HG02610 (cell line): ENCODE measurements around the gene COL1A1.

Source experiments
- ATAC-seq: cut with Tn5 transposase; IDR thresholded peaks from one replicate; pipeline ENCODE4 v1.9.1; 2021; ENCODE audit warnings: mild to moderate bottlenecking, moderate library complexity; ENCODE audit not compliant: unreplicated experiment

COL1A1 gene

DNA sequence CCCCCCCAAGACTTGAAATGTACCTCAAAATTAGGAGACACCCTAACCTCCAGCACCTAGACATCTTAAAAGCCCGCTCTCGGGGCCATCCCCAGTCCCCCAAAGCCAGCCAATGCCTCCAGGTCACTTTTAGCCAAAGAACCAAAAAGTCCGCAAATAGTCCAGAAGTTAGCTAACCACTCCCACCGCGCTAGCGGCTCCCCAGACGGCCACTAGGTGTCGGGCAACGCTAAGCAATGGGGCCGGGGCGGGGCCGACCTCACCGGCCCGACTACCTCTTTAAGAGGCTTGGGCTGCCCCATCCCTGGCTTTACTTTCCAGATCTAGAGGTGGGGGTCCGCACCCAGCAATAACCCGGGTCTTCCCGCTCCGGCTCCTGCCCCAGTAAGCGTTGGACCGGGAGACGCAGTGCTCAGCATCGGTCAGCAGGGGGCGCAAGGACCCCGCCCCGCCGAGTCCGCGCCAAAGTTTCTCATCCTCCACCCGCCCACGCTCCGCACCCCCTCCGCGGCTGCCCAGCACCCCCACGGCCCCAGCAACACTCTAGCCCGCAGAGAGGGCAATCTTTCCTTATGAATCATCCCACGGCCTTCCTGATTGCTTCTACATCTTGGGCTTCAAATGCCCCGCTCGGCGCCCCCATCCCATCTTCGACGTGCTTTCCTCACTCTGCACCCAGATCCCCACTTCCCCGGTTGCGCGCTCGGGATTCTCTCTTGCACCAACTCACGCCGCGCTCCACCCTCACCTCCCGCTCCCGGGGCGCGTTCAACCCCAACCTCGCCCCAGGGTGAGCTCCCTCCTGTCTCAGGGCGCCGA lies 765 bp downstream of the COL1A1 start:
- peak; percentile 66 for ATAC-seq

DNA sequence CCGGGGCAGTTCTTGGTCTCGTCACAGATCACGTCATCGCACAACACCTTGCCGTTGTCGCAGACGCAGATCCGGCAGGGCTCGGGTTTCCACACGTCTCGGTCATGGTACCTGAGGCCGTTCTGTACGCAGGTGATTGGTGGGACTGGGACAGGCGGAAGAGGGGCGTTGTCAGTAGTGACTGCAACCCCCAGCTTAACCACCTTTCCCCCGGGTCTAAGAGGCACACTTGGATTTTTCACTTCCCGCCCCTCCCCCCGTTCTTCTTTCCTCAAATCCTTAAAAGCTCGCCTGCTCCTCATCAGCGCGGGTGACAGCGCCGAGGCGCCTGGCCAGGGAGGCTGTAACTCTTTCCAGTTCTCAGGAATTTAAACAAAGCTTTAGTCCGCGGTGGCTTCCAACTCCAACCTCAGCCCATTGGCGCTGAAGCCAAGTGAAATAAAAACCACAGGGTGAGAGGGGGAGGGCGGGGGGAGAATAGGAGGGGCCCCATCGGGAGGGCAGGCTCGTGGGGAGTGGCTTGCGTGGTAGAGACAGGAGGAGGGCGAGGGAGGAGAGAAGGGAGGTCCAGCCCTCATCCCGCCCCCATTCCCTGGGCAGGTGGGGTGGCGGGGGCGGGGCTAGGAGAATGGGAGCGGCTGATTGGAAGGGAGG lies 1.5 kb downstream of the COL1A1 start:
- ATAC-seq: no peak

DNA sequence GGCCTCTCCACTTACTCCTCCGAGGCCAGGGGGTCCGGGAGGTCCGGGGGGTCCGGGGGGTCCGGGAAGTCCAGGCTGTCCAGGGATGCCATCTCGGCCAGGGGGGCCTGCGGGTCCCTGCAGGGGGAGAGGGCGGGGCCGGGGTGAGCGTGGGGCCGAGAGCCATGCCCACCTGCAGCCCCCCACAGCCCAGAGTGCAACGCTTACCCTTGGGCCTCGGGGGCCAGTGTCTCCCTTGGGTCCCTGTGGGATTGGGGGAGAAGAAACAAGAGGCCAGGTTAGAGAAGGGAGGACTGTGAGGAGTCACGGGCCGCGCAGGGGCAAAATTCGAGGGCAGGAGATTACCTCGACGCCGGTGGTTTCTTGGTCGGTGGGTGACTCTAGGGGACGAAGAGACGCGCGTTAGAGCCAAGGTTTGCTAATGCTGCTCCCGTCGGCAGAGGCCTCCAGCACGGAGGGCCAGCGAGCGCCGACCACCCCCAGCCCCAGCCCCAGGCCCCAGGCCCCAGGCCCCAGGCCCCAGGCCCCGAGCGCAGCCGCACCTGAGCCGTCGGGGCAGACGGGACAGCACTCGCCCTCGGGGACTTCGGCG lies 2.1 kb downstream of the COL1A1 start:
- no peak for ATAC-seq

DNA sequence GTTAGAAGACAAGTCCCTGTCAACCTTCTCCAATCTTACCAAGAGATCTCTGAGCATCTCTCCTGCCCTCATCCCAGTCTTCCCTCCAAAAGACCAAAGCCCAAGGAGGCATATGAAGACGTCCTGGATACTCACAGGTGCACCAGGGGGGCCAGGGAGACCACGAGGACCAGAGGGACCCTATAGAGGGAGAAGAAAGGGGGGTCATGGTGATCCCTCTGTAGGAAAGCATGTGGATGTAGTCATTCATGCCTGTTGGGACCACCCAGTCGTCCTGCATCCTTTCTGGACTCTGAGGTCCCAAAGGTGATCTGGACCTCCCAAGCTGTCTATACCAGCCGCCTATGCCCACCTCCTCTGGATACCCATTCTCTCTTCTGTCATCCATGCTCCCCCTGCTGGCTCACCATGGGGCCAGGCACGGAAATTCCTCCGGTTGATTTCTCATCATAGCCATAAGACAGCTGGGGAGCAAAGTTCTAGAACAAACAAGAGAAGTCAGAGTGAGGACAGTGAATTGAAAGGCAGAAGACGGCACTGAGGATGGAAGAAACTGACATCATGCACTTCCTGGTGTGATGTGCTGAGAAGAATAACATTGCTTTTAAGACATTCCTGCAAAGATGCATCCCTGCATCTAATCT lies 3.3 kb downstream of the COL1A1 start:
- no peak for ATAC-seq

DNA sequence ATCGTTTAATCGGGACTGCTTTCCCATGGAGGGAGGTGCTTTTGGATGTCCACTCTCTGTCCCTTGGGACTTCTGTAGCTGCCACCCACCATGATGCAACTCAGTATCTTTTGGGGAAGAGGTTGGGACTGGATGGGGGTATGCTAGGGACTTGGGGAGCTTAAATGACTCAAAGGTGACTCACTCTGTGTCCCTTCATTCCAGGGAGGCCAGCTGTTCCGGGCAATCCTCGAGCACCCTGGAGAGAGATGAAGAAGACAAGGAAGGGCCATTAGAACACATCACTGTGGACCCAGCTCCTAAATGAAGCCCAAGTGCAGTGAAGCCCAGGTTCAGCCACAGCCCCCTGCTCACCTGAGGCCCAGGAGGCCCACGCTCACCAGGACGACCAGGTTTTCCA lies 4.6 kb downstream of the COL1A1 start:
- no peak for ATAC-seq

DNA sequence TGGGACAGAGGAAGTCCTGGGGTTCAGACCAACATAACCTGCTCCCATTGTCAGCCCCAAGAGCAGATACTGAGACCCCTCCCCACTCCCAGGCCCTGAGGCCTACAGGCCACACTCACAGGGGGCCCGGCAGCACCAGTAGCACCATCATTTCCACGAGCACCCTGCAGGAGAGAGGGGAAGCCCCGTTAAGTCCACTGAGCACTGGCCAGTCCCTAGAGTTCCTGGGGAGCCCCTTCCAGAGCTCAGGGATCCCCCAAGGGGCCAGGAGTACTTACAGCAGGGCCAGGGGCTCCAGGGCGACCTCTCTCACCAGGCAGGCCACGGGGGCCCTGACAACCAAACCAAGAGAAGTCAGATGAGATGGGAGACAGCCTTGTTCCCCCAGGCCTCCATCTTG lies 5.4 kb downstream of the COL1A1 start:
- no peak for ATAC-seq

DNA sequence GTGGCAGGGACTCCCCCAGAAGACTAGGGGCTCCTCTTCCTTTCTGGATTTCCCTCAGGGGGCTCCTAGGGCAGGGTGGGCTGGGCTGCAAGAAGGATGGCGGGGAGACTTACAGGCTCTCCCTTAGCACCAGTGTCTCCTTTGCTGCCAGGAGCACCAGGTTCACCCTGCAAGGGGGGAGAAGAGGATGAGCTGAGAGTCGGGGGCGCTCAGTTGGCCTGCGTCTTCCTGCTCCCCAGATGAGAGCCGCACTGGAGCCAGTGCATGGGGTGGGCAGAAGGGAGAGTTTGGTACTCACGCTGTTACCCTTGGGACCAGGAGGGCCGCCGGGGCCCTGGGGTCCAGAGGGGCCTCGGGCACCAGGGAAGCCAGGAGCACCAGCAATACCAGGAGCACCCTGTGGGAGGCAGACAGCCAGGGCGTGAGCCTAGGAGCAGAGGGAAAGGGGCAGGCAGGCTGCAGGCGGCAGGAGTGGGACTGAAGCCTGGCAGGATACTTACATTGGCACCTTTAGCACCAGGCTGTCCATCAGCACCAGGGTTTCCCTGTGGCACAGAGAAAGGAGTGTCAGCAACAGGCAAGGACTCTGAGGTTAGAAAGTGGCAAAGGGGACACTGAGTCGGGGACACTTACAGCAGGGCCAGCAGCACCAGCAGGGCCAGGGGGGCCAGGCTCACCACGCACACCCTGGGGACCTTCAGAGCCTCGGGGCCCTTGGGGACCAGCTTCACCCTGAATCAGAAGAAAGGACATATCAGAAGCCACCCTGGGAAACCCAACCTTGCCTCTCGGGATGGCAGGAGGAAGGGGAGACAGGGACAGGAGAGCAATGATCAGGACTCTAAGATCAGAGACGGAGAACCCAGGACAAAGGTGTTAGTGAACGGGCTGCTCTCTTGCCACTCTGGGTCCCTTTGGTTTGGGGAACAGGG lies 6.2 kb downstream of the COL1A1 start:
- no peak for ATAC-seq

DNA sequence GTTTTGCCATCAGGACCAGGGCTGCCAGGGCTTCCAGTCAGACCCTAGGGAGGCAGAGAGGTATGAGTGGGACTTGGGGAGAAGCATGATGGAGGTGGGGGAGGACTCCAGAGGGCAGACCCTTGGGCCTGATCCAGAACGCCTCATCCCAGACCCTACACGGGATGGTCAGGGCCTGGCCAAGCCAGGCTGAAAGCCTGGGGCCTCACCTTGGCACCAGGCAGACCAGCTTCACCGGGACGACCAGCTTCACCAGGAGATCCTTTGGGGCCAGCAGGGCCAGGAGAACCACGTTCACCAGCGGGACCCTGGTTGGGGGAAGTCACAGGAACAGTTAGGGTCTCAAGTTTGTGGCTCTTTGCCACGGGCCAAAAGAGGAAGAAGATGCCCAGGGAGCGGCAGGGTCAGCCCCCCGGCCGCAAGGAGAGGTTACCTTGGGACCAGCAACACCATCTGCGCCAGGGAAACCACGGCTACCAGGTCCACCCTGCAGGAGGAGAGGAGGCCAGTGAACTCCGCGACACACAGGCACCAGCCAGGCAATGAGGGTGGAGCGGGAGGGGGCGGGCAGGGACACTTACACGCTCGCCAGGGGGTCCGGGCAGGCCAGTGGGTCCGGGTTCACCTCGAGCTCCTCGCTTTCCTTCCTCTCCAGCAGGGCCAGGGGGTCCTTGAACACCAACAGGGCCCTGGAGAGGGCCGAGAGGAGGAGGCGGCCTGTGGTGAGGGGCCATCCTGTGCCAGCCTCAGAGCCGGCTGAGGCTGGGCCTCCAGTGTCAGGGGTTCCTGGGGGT lies 7.1 kb downstream of the COL1A1 start:
- no peak for ATAC-seq

DNA sequence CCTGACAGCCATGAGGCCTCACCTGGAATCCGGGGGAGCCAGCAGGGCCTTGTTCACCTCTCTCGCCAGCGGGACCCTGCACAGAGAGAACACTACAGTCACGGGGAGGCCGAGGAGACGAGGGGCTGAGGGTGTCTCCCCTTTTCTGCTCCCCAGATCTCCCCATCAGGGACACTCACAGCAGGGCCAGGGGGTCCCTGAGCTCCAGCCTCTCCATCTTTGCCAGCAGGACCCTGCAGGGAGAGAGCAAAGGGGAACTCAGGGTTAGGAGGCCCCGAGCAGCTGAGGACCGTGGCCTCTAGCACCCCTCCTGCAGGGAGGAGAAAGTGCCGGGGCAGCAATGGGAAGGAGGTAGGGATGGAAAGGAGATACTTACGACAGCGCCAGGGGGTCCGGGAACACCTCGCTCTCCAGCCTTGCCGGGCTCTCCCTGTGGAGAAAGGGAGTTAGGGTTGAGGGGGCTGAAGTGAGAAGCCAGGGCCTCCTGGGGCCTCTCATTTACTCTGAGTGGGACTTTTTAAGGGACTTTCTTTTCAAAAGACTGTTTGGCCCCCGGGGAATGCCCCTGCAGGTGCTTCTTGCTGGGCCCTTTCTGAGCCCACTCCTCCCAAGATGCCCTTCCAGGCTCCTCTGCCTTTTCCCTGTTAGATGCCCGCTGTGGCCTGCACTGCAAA lies 8.7 kb downstream of the COL1A1 start:
- ATAC-seq: no peak

DNA sequence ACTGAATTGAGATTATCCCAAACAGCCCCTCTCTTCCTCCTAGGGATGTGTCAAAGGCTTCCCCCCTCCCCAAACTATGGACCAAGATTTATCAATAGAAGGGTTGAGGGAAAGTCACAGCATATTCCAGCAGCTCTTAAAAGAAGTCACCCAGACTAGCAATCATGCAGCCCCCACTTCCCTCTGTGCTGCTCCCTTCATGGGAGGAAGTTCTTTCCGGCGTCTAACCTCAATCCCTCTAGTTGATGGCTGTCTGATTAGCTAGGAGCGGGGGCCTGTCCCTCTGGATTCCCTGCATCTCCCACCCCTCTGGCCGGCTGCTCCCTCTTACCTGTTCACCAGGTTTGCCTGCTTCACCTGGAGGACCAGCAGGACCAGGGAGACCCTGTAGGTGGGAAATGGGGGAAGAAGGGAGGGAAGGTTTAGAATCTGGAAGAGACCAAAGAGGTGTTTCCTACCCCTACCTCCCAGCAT lies 9.2 kb downstream of the COL1A1 start:
- ATAC-seq: no peak

DNA sequence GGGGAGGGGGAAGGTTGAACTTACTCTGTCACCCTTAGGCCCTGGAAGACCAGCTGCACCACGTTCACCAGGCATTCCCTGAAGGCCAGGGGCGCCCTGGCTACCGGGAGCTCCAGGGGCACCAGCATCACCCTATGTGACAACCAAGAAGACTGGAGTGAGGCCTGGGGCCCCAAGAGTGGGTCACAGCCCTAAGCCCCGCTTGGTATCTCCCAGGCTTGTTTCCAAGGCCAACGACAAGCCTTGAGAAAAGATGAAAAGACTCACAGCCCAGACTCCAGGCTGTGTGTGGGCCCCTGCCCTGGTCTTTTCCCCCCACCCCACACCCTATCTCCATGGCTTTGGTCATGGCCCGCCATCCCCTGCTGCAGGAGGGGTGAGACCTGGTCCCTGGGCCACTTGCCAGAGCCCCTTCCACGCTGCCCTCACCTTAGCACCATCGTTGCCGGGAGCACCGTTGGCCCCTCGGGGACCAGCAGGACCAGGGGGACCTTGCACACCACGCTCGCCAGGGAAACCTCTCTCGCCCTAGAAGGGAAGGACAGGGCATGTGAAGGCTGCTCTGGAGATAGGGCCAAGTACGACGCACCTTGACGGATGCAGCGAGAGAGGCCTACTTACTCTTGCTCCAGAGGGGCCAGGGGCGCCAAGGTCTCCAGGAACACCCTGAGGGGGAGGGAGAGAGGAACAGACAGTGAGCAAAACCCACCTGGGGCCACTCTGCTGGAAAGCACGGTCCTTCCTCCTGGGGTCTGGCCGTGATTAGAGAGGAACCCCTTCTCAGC lies 9.9 kb downstream of the COL1A1 start:
- ATAC-seq: no peak

DNA sequence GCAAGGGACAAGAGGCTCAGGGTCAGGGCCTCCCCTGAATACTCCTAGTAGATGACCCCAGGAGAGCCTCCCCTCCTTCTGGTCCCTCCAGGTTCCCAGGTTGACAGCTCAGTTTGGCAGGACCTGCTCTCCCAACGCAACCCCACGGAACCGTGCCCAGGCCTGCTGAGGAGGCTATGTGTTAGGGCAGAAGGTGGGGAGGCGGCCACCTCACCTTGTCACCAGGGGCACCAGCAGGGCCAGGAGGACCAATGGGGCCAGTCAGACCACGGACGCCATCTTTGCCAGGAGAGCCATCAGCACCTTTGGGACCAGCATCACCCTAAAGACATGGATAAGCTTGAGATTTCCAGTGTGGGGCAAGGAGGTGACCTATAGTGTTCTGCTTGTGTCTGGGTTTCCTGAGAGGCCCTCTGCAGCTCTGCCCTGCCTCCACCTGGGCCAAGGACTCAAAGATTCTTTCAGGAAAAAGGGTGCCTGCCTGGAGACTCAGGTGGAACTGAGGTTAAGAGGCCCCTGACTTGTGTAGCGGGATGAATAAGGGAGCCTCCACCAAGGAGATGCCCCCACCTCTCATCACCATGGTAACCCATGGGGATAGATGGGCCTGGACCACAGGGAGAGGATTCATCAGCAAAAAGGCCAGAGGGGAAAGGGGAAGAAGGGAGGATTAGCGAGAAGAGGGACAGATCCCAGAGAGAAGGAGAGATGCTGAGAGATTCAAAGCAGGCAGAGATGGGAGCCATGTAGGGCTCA lies 10.7 kb downstream of the COL1A1 start:
- no peak for ATAC-seq

DNA sequence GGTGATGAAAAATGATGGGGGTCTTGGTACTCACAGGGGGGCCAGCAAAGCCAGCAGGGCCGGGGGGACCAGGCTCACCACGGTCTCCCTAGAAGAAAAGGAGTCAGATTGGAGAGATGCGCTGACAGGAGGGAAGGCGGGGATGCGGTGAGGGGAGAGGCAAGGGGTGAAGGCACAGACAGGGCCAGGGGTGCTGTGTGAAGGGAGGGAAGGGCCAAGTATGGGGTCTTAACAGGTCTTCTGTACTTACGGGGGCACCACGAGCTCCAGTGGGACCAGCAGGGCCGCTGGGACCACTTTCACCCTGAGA lies 11.2 kb downstream of the COL1A1 start:
- ATAC-seq: no peak

DNA sequence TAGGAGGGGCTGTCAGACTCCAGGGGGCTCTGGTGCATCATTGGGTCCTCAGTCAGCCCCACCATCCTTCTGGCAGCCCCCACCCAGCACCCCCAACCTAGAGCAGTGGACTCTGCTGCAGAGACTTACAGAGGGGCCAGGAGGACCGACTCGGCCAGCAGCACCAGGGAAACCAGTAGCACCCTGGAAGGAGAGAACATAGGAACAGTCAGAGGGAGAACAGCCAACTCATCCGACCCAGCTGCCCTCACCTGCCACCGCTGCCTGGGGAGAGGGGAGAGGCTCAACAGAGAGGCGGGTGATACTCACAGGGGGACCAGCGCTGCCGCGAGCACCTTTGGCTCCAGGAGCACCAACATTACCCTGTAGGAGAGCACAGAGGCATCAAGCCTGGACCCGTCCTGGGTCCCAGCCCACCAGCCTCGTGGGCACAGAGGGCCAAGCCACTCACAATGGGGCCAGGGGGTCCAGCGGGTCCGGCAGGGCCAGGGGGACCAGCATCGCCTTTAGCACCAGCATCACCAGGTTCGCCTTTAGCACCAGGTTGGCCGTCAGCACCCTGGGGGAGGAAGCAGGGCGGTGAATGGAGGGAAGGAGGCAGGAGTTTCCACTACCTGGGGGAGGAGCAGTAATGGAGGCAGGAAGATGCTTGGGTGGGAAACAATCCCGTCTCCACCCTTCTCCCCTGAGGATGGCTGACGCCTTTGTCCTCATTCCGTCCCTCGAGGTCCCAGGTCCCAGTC lies 11.7 kb downstream of the COL1A1 start:
- ATAC-seq: no peak

DNA sequence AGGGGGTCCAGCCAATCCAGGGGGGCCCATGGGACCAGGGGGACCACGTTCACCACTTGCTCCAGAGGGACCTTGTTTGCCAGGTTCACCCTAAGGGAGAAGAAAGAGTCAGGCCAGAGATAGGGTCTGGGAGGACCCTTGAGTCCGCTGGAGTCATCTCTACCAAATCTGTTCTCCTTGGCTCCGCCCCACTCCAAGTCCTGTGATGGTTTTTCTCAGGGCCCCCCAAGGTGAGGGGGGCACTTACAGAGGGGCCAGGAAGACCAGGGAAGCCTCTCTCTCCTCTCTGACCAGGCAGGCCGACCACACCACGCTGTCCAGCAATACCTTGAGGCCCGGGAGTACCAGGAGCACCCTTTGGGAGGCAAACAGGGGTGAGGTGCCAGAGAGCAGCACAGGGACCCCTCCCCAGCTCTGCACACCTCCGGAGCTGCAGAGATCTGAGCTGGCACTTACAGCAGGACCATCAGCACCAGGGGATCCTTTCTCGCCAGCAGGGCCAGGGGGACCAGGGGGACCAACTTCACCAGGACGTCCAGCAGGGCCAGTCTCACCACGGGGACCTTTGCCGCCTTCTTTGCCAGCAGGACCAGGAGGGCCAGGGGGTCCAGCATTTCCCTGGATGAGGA lies 12.4 kb downstream of the COL1A1 start:
- ATAC-seq: no peak

DNA sequence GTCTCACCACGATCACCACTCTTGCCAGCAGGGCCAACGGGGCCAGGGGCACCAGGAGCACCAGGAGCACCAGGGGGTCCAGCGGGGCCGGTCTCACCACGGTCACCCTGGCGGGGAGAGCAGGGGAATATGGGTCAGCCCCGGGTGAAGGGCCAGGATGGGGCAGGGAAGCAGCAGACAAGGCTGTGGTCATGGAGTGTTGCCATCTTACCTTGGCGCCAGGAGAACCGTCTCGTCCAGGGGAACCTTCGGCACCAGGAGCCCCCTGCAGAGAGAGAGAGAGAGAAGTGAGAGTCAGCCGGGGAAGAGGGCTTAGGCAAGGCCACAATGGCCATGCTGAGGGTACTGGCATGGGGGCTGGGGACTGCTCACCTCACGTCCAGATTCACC lies 12.9 kb downstream of the COL1A1 start:
- no peak for ATAC-seq
